CD8-positive, alpha-beta memory T cell (primary cell): ENCODE results near the gene TPH1. TPM values are rescaled to one million over a fixed set of nuclear protein-coding genes. Genes with fewer than 3 reads are reported as not detected.
A peak's percentile ranks its signal among the peaks of the same experiment; 100 is the strongest.

Experiments
- CTCF ChIA-PET: fragments of 350-600 bp; sonication (Branson Sonifier 250); formaldehyde crosslinking; loops from one replicate; lab custom pipeline; 2021; ENCODE audit warnings: antibody characterized with exemption; lab: Charles Lee
- POLR2A ChIA-PET: fragments of 350-600 bp; sonication (Branson Sonifier 250); formaldehyde crosslinking; loops from one replicate; lab custom pipeline; 2021; ENCODE audit warnings: antibody characterized with exemption; lab: Charles Lee
- DNase-seq, 5 donors: peaks; one replicate each; pipeline versions ENCODE4 v3.0.0 to v3.0.0-alpha.2; 2020 to 2022; ENCODE audit warnings: mixed read lengths in 1 of 5
- H3K27ac ChIP-seq: one replicate; pipeline ENCODE4 v1.7.0; 2013; ENCODE audit warnings: low read depth, mild to moderate bottlenecking, low read length, moderate library complexity
- H3K27me3 ChIP-seq: 2 replicates; pipeline ENCODE4 v1.7.0; 2013; ENCODE audit warnings: low read length, mild to moderate bottlenecking; ENCODE audit not compliant: insufficient read depth, poor library complexity, severe bottlenecking
- H3K36me3 ChIP-seq: 2 replicates; pipeline ENCODE4 v1.7.0; 2013; ENCODE audit warnings: mild to moderate bottlenecking, low read length, moderate library complexity; ENCODE audit not compliant: insufficient read depth
- H3K4me1 ChIP-seq: 2 replicates; pipeline ENCODE4 v1.7.0; 2013; ENCODE audit warnings: mild to moderate bottlenecking, low read length, moderate library complexity; ENCODE audit not compliant: insufficient read depth
- H3K4me3 ChIP-seq: 2 replicates; pipeline ENCODE4 v1.7.0; 2013; ENCODE audit warnings: mild to moderate bottlenecking, low read length
- H3K9me3 ChIP-seq: 2 replicates; pipeline ENCODE4 v1.7.0; 2013; ENCODE audit warnings: mild to moderate bottlenecking, low read length
- H3K27ac Mint-ChIP-seq, 8 donors: one replicate each; pipeline ENCODE4 v1.8.0; 2020 to 2021; ENCODE audit warnings: mixed read lengths in 8 of 8, mild to moderate bottlenecking in 6 of 8, inconsistent platforms in 3 of 8, moderate library complexity in 3 of 8
- H3K27me3 Mint-ChIP-seq, 2 donors: one replicate each; pipeline ENCODE4 v1.8.0; 2020 to 2021; ENCODE audit warnings: mixed read lengths in 2 of 2, mild to moderate bottlenecking in 1 of 2, moderate library complexity in 1 of 2
- H3K36me3 Mint-ChIP-seq, 3 donors: one replicate each; pipeline ENCODE4 v1.8.0; 2020 to 2021; ENCODE audit warnings: mixed read lengths in 3 of 3, inconsistent platforms in 1 of 3, mild to moderate bottlenecking in 1 of 3
- H3K4me1 Mint-ChIP-seq, 3 donors: one replicate each; pipeline ENCODE4 v1.8.0; 2020 to 2021; ENCODE audit warnings: mixed read lengths in 3 of 3, inconsistent platforms in 1 of 3, mild to moderate bottlenecking in 1 of 3
- H3K4me3 Mint-ChIP-seq, 7 donors: one replicate each; pipeline ENCODE4 v1.8.0; 2020 to 2021; ENCODE audit warnings: mixed read lengths in 7 of 7, mild to moderate bottlenecking in 6 of 7, moderate library complexity in 4 of 7, inconsistent platforms in 2 of 7
- H3K9me3 Mint-ChIP-seq, 5 donors: one replicate each; pipeline ENCODE4 v1.8.0; 2020 to 2022; ENCODE audit warnings: mixed read lengths in 5 of 5, mild to moderate bottlenecking in 3 of 5, moderate library complexity in 2 of 5, inconsistent platforms in 1 of 5
- polyA plus RNA-seq: library from polyadenylated mRNA; unstranded; fragments of 300-500 nt; fragmentation: Illumina TruSeq; gene quantifications from one replicate; pipeline ENCODE4 v1.2.3, GENCODE V29; 2021
- total RNA-seq, 2 experiments: library from RNA; stranded (reverse); gene quantifications; one replicate each; pipeline ENCODE4 v1.2.3, GENCODE V29; 2021

Gene TPH1
- total and polyA plus RNA-seq, 3 experiments from 2014 or later, result 0.03 to 0.53 (median 0.20) TPM

GRCh38 chr11:18075444-18075843 lies 29.4 kb upstream of the TPH1 start:
- no peak overlapping the region for H3K27ac ChIP-seq
- H3K27me3 ChIP-seq, result no peaks in the 10 kb centered on the region
- Mint-ChIP-seq H3K4me3 (no peak overlapping the region), H3K27me3 (no peaks in the 10 kb centered on the region), H3K36me3 (peaks cover 2 to 21% (median 2%) of the 10 kb centered on the region in 3 donors), H3K27ac (no peak overlapping the region), H3K4me1 (no peaks in the 10 kb centered on the region), H3K9me3 (no peaks in the 10 kb centered on the region)
- CTCF ChIA-PET, result no interaction called here
- H3K4me3 ChIP-seq, result no peak overlapping the region
- H3K9me3 ChIP-seq, result no peaks in the 10 kb centered on the region
- POLR2A ChIA-PET, result no interaction called here
- DNase-seq, result no peak
- H3K4me1 ChIP-seq, result no peaks in the 10 kb centered on the region
- H3K36me3 ChIP-seq, result peaks cover 5% of the 10 kb centered on the region

- H3K4me1 ChIP-seq, result no peaks in the 10 kb centered on the region
- H3K27me3 Mint-ChIP-seq, result no peaks in the 10 kb centered on the region
- no peaks in the 10 kb centered on the region for H3K36me3 ChIP-seq
- H3K4me3 Mint-ChIP-seq, result no peak overlapping the region
- H3K4me1 Mint-ChIP-seq, result no peaks in the 10 kb centered on the region
- H3K4me3 ChIP-seq, result no peak overlapping the region
- H3K36me3 Mint-ChIP-seq, result peaks cover 5 to 9% (median 7%) of the 10 kb centered on the region in 3 donors
- no peak overlapping the region for H3K27ac ChIP-seq
- no peaks in the 10 kb centered on the region for H3K9me3 Mint-ChIP-seq
- no peak for DNase-seq
- POLR2A ChIA-PET, result no interaction called here
- peak overlapping the region in 2 of 8 donors; percentile 21 to 58 for H3K27ac Mint-ChIP-seq
- H3K27me3 ChIP-seq, result no peaks in the 10 kb centered on the region
- CTCF ChIA-PET, result interaction anchor here (0.7 kb wide), 1 partner anchor 35 kb away, joined by 3 read pairs; no protein-coding TSS in a partner anchor
- H3K9me3 ChIP-seq, result no peaks in the 10 kb centered on the region
Observed at GRCh38 chr11:18071098-18071705, 25.1 kb upstream of the TPH1 start.

- CTCF ChIA-PET, result no interaction called here
- H3K27ac ChIP-seq, result no peak overlapping the region
- Mint-ChIP-seq H3K4me1 (no peaks in the 10 kb centered on the region), H3K27me3 (no peaks in the 10 kb centered on the region), H3K9me3 (no peaks in the 10 kb centered on the region), H3K36me3 (peaks cover 5 to 9% (median 7%) of the 10 kb centered on the region in 3 donors), H3K4me3 (no peak overlapping the region), H3K27ac (no peak overlapping the region)
- no peak overlapping the region for H3K4me3 ChIP-seq
- no peaks in the 10 kb centered on the region for H3K4me1 ChIP-seq
- no peak for DNase-seq
- no peaks in the 10 kb centered on the region for H3K27me3 ChIP-seq
- POLR2A ChIA-PET, result no interaction called here
- H3K9me3 ChIP-seq, result no peaks in the 10 kb centered on the region
- H3K36me3 ChIP-seq, result no peaks in the 10 kb centered on the region
Observed at GRCh38 chr11:18067372-18067771, 21.3 kb upstream of the TPH1 start.

- Mint-ChIP-seq H3K4me1 (no peaks in the 10 kb centered on the region), H3K27me3 (no peaks in the 10 kb centered on the region), H3K9me3 (no peaks in the 10 kb centered on the region), H3K27ac (no peak overlapping the region), H3K4me3 (no peak overlapping the region), H3K36me3 (peaks cover 5 to 9% (median 7%) of the 10 kb centered on the region in 3 donors)
- Histone ChIP-seq H3K4me1 (no peaks in the 10 kb centered on the region), H3K27ac (no peak overlapping the region), H3K9me3 (no peaks in the 10 kb centered on the region), H3K4me3 (no peak overlapping the region), H3K36me3 (no peaks in the 10 kb centered on the region), H3K27me3 (no peaks in the 10 kb centered on the region)
- no peak for DNase-seq
- ChIA-PET CTCF (no interaction called here), POLR2A (no interaction called here)
Observed at GRCh38 chr11:18066626-18067025, 20.6 kb upstream of the TPH1 start.

GRCh38 chr11:18065572-18065971 lies 19.5 kb upstream of the TPH1 start:
- DNase-seq, result no peak
- no peaks in the 10 kb centered on the region for H3K9me3 ChIP-seq
- H3K27ac ChIP-seq, result no peak overlapping the region
- H3K36me3 ChIP-seq, result no peaks in the 10 kb centered on the region
- H3K27ac Mint-ChIP-seq, result no peak overlapping the region
- H3K4me1 Mint-ChIP-seq, result no peaks in the 10 kb centered on the region
- no peak overlapping the region for H3K4me3 ChIP-seq
- H3K4me3 Mint-ChIP-seq, result no peak overlapping the region
- peaks cover 5 to 9% (median 7%) of the 10 kb centered on the region in 3 donors for H3K36me3 Mint-ChIP-seq
- no peaks in the 10 kb centered on the region for H3K27me3 Mint-ChIP-seq
- H3K9me3 Mint-ChIP-seq, result no peaks in the 10 kb centered on the region
- ChIA-PET POLR2A (no interaction called here), CTCF (no interaction called here)
- no peaks in the 10 kb centered on the region for H3K27me3 ChIP-seq
- no peaks in the 10 kb centered on the region for H3K4me1 ChIP-seq

- Histone ChIP-seq H3K9me3 (no peaks in the 10 kb centered on the region), H3K4me1 (no peaks in the 10 kb centered on the region), H3K4me3 (no peak overlapping the region), H3K36me3 (no peaks in the 10 kb centered on the region), H3K27ac (no peak overlapping the region), H3K27me3 (no peaks in the 10 kb centered on the region)
- ChIA-PET POLR2A (no interaction called here), CTCF (no interaction called here)
- Mint-ChIP-seq H3K9me3 (no peaks in the 10 kb centered on the region), H3K4me3 (no peak overlapping the region), H3K27ac (no peak overlapping the region), H3K4me1 (no peaks in the 10 kb centered on the region), H3K27me3 (no peaks in the 10 kb centered on the region), H3K36me3 (peaks cover 1 to 9% (median 6%) of the 10 kb centered on the region in 3 donors)
- no peak for DNase-seq
Observed at GRCh38 chr11:18064450-18065054, 18.5 kb upstream of the TPH1 start.

GRCh38 chr11:18063862-18064434 lies 17.9 kb upstream of the TPH1 start:
- Histone ChIP-seq H3K9me3 (no peaks in the 10 kb centered on the region), H3K4me1 (no peaks in the 10 kb centered on the region), H3K27me3 (no peaks in the 10 kb centered on the region), H3K4me3 (no peak overlapping the region), H3K36me3 (no peaks in the 10 kb centered on the region), H3K27ac (no peak overlapping the region)
- H3K36me3 Mint-ChIP-seq, result peaks cover 0 to 9% (median 4%) of the 10 kb centered on the region in 3 donors
- no peak for DNase-seq
- no peaks in the 10 kb centered on the region for H3K4me1 Mint-ChIP-seq
- no peak overlapping the region for H3K27ac Mint-ChIP-seq
- no peak overlapping the region for H3K4me3 Mint-ChIP-seq
- H3K9me3 Mint-ChIP-seq, result no peaks in the 10 kb centered on the region
- POLR2A ChIA-PET, result no interaction called here
- H3K27me3 Mint-ChIP-seq, result no peaks in the 10 kb centered on the region
- CTCF ChIA-PET, result interaction anchor here (1.4 kb wide), 1 partner anchor 10 kb away, joined by 3 read pairs; no protein-coding TSS in a partner anchor

- H3K27me3 Mint-ChIP-seq, result no peaks in the 10 kb centered on the region
- H3K4me3 ChIP-seq, result no peak overlapping the region
- H3K36me3 Mint-ChIP-seq, result peaks cover 0 to 4% (median 4%) of the 10 kb centered on the region in 3 donors
- H3K4me1 Mint-ChIP-seq, result no peaks in the 10 kb centered on the region
- H3K36me3 ChIP-seq, result no peaks in the 10 kb centered on the region
- H3K27ac ChIP-seq, result no peak overlapping the region
- DNase-seq, result no peak
- no peak overlapping the region for H3K4me3 Mint-ChIP-seq
- CTCF ChIA-PET, result interaction anchor here (1.4 kb wide), 1 partner anchor 11 kb away, joined by 3 read pairs; no protein-coding TSS in a partner anchor
- no peaks in the 10 kb centered on the region for H3K9me3 ChIP-seq
- H3K27ac Mint-ChIP-seq, result peak overlapping the region in 1 of 8 donors; percentile 50
- no peaks in the 10 kb centered on the region for H3K27me3 ChIP-seq
- H3K9me3 Mint-ChIP-seq, result no peaks in the 10 kb centered on the region
- POLR2A ChIA-PET, result no interaction called here
- H3K4me1 ChIP-seq, result no peaks in the 10 kb centered on the region
Observed at GRCh38 chr11:18063125-18063524, 17.1 kb upstream of the TPH1 start.
